ENCODE measurements around the gene MIER2. TPM values are rescaled to one million over a fixed set of nuclear protein-coding genes. Genes with fewer than 3 reads are reported as not detected.

The MIER2 gene
- total and polyA plus RNA-seq, 2 donors (not counting 1 experiment from before 2014, with no cell fraction given) = 10.5 to 19.7 TPM

DNA sequence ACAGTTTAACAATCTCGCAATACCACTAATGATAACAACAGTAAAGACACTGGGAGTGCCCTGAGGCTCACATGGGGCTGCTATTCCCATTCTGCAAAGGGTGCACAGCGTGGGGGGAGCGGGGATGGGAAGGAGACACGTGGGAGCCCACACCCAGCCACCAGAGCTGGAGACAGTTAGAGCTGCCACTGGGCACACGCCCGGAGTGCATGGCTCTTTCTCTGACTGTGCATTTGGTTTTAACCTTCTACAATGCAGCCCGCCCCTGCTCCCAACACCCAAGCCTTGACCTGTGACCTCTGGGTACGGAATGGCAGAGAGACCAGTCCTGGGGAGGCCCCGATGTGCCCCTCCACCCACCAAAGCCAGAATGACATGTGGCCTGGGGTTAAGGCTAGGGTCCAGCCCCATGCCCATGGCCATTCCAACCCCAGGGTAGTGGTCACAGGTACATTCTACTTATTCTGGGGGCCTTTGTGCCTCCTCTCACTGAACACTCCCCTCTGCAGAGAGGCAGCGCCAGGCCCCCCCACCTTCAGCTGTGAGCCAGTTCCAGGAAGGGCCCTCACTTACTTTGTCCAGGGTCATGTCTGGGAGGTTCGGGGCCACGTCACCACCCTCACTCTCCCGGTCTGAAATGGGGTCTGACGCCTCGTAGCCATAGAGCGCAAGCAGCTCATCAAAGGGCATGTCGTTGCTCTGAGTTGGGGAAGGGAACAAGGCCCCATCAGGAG is 17.1 kb downstream of the MIER2 start:
- Mint-ChIP-seq H3K4me3 (no peak overlapping the region), H3K27ac (no peak overlapping the region), H3K9me3 (ENCODE audit: insufficient read depth) (peaks cover 2% of the 10 kb centered on the region), H3K27me3 (no peaks in the 10 kb centered on the region), H3K4me1 (no peaks in the 10 kb centered on the region)
- Histone ChIP-seq H3K4me3 (ENCODE audit: control extremely low read depth in 1 of 5, extremely low read depth in 1 of 5, insufficient read depth in 1 of 5, low read depth in 2 of 5, low read length in 4 of 5) (no peak overlapping the region), H3K27me3 (replicated peaks in 1 of 4; ENCODE audit: control extremely low read depth in 1 of 4, control insufficient read depth in 3 of 4, insufficient read depth in 4 of 4, low read length in 3 of 4) (no peaks in the 10 kb centered on the region), H2AFZ (ENCODE audit: insufficient read depth, low read depth, low read length, poor library complexity, severe bottlenecking) (no peak overlapping the region), H3K4me2 (replicated peaks; ENCODE audit: low read depth, low read length, poor library complexity, severe bottlenecking) (no peak overlapping the region), H3K79me2 (ENCODE audit: control insufficient read depth, insufficient read depth, low read length) (peaks cover 6% of the 10 kb centered on the region), H3K36me3 (replicated peaks in 1 of 2; ENCODE audit: control extremely low read depth in 1 of 2, control insufficient read depth in 1 of 2, extremely low read depth in 1 of 2, insufficient read depth in 2 of 2, low read length in 1 of 2) (peaks cover 2 to 75% of the 10 kb centered on the region in 2 experiments), H3K4me1 (ENCODE audit: control insufficient read depth in 2 of 2, insufficient read depth in 2 of 2, low read length in 2 of 2) (no peaks in the 10 kb centered on the region), H3K9ac (ENCODE audit: low read length) (no peak overlapping the region), H4K20me1 (ENCODE audit: control insufficient read depth, insufficient read depth, low read length, poor library complexity, severe bottlenecking) (no peaks in the 10 kb centered on the region), H3K27ac (ENCODE audit: low read length in 2 of 2) (no peak overlapping the region), H3K9me3 (ENCODE audit: control extremely low read depth in 1 of 3, control insufficient read depth in 2 of 3, insufficient read depth in 1 of 3, low read length in 2 of 3) (peaks cover 0 to 38% (median 16%) of the 10 kb centered on the region in 3 donors)
- ATAC-seq (ENCODE audit: low read depth) (no peak), DNase-seq (no peak)
- WGBS (ENCODE audit: insufficient coverage) = 98% methylated on average over 15 of the region's 17 CpGs
- TF ChIP-seq EZH2 (IDR thresholded peaks at IDR 0.05; ENCODE audit: borderline replicate concordance, insufficient read depth, low read depth, low read length, poor library complexity, severe bottlenecking) = no peak
- no peak for TF ChIP-seq CTCF (IDR thresholded peaks at IDR 0.05)
- POLR2A ChIA-PET = no interaction called here
- CTCF ChIA-PET = no interaction called here
- intact Hi-C loops (cut with micrococcal nuclease) = no loop called here

DNA sequence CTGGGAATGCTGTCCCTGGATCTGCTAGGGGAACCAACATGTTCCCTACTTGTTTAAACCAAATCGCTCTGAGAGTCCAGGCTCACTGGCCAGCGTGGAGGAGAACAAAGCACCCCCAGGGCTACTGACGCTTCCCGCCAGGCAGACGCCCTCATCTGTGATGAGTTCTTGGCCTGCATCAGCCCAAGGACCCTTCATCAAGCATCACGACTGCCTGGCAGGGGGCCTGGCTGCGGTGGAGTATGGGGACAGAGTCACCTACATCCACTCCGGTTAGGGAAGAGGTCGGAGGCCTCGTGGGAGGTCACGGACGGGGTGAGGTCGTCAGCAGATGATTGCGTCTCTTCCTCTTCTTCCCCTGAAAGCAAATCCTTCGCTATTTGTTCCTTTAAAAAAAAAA is 17.7 kb downstream of the MIER2 start:
- no peaks in the 10 kb centered on the region for H3K27me3 Mint-ChIP-seq
- H3K9me3 Mint-ChIP-seq (ENCODE audit: insufficient read depth) = peaks cover 2% of the 10 kb centered on the region
- DNase-seq (no peak), ATAC-seq (ENCODE audit: low read depth) (no peak)
- Histone ChIP-seq H3K79me2 (ENCODE audit: control insufficient read depth, insufficient read depth, low read length) (peaks cover 6% of the 10 kb centered on the region), H3K27me3 (replicated peaks in 1 of 4; ENCODE audit: control extremely low read depth in 1 of 4, control insufficient read depth in 3 of 4, insufficient read depth in 4 of 4, low read length in 3 of 4) (no peaks in the 10 kb centered on the region), H3K4me1 (ENCODE audit: control insufficient read depth in 2 of 2, insufficient read depth in 2 of 2, low read length in 2 of 2) (no peaks in the 10 kb centered on the region), H3K36me3 (replicated peaks in 1 of 2; ENCODE audit: control extremely low read depth in 1 of 2, control insufficient read depth in 1 of 2, extremely low read depth in 1 of 2, insufficient read depth in 2 of 2, low read length in 1 of 2) (peaks cover 2 to 75% of the 10 kb centered on the region in 2 experiments), H3K4me3 (ENCODE audit: control extremely low read depth in 1 of 5, extremely low read depth in 1 of 5, insufficient read depth in 1 of 5, low read depth in 2 of 5, low read length in 4 of 5) (no peak overlapping the region), H4K20me1 (ENCODE audit: control insufficient read depth, insufficient read depth, low read length, poor library complexity, severe bottlenecking) (no peaks in the 10 kb centered on the region), H3K9ac (ENCODE audit: low read length) (no peak overlapping the region), H3K27ac (ENCODE audit: low read length in 2 of 2) (no peak overlapping the region), H3K4me2 (replicated peaks; ENCODE audit: low read depth, low read length, poor library complexity, severe bottlenecking) (no peak overlapping the region), H2AFZ (ENCODE audit: insufficient read depth, low read depth, low read length, poor library complexity, severe bottlenecking) (no peak overlapping the region), H3K9me3 (ENCODE audit: control extremely low read depth in 1 of 3, control insufficient read depth in 2 of 3, insufficient read depth in 1 of 3, low read length in 2 of 3) (peaks cover 0 to 38% (median 16%) of the 10 kb centered on the region in 3 donors)
- WGBS (ENCODE audit: insufficient coverage) = 97% methylated on average over 14 of the region's 15 CpGs
- TF ChIP-seq CTCF (IDR thresholded peaks at IDR 0.05) = no peak
- TF ChIP-seq EZH2 (IDR thresholded peaks at IDR 0.05; ENCODE audit: borderline replicate concordance, insufficient read depth, low read depth, low read length, poor library complexity, severe bottlenecking) = no peak
- ChIA-PET POLR2A (no interaction called here), CTCF (no interaction called here)
- H3K4me3 Mint-ChIP-seq = no peak overlapping the region
- intact Hi-C loops (cut with micrococcal nuclease) = no loop called here
- H3K4me1 Mint-ChIP-seq = no peaks in the 10 kb centered on the region
- H3K27ac Mint-ChIP-seq = no peak overlapping the region

All from B cell (primary cell).